HepG2 (cell line): Measurements from ENCODE around the gene CAGE1. TPM values are rescaled to one million over a fixed set of nuclear protein-coding genes. Genes with fewer than 3 reads are reported as not detected.

Source experiments
- AGO1 ChIP-seq: fragments of 200-400 bp; formaldehyde crosslinking; IDR thresholded peaks from 2 replicates; pipeline ENCODE4 v1.6.1; 2017; ENCODE audit warnings: mild to moderate bottlenecking, low read depth, low read length, moderate library complexity; ENCODE audit not compliant: poor library complexity, severe bottlenecking
- CAMTA2 ChIP-seq: sonication (generic); formaldehyde crosslinking; IDR thresholded peaks from 2 replicates; pipeline ENCODE4 v1.4.0; 2020; ENCODE audit warnings: mild to moderate bottlenecking, missing genetic modification reagents, borderline replicate concordance
- CEBPZ ChIP-seq: IDR thresholded peaks from 2 replicates; pipeline ENCODE4 v1.6.1; 2012; ENCODE audit warnings: low read length, improper control_type of control experiment
- JUN ChIP-seq: sonication (generic); formaldehyde crosslinking; IDR thresholded peaks from 2 replicates; pipeline ENCODE4 v1.4.0; 2020; ENCODE audit warnings: mild to moderate bottlenecking, missing genetic modification reagents
- MAZ ChIP-seq, 2 experiments: sonication (generic) in 1 of 2; formaldehyde crosslinking in 1 of 2; IDR thresholded peaks; 2 replicates each; pipeline versions ENCODE4 v1.5.0 to v1.6.1; 2012 to 2020; ENCODE audit warnings: low read depth in 2 of 2, mild to moderate bottlenecking in 2 of 2, borderline replicate concordance in 1 of 2, improper control_type of control experiment in 1 of 2, low read length in 1 of 2, missing genetic modification reagents in 1 of 2, moderate library complexity in 1 of 2
- MTERF4 ChIP-seq: sonication (generic); formaldehyde crosslinking; IDR thresholded peaks from 2 replicates; pipeline ENCODE4 v1.8.0; 2023; ENCODE audit warnings: mild to moderate bottlenecking, missing genetic modification reagents
- NR2C2 ChIP-seq: sonication (generic); formaldehyde crosslinking; IDR thresholded peaks from 2 replicates; pipeline ENCODE4 v1.4.0; 2020; ENCODE audit warnings: missing genetic modification reagents, mild to moderate bottlenecking, moderate library complexity, borderline replicate concordance
- SMAD3 ChIP-seq: sonication (generic); formaldehyde crosslinking; IDR thresholded peaks from 2 replicates; pipeline ENCODE4 v1.4.0; 2020; ENCODE audit warnings: missing genetic modification reagents
- SPEN ChIP-seq: sonication (generic); formaldehyde crosslinking; IDR thresholded peaks from 2 replicates; pipeline ENCODE4 v1.5.1; 2020; ENCODE audit warnings: low read depth, mild to moderate bottlenecking, missing genetic modification reagents
- TBL1XR1 ChIP-seq: fragments of 150-350 bp; IDR thresholded peaks from 2 replicates; pipeline ENCODE4 v1.6.1; 2014; ENCODE audit warnings: borderline replicate concordance, low read length; ENCODE audit not compliant: partially characterized antibody
- ZEB1 ChIP-seq: IDR thresholded peaks from 2 replicates; pipeline ENCODE4 v1.6.1; 2012; ENCODE audit warnings: mild to moderate bottlenecking, low read depth, inconsistent platforms; ENCODE audit not compliant: insufficient replicate concordance
- ZHX1 ChIP-seq: sonication (generic); formaldehyde crosslinking; IDR thresholded peaks from 2 replicates; pipeline ENCODE4 v1.8.1; 2022; ENCODE audit warnings: low read depth, mild to moderate bottlenecking, missing genetic modification reagents
- ZNF225 ChIP-seq: sonication (generic); formaldehyde crosslinking; IDR thresholded peaks from 2 replicates; pipeline ENCODE4 v1.4.0; 2020; ENCODE audit warnings: mild to moderate bottlenecking, missing genetic modification reagents
- ZNF350 ChIP-seq: sonication (generic); formaldehyde crosslinking; IDR thresholded peaks from 2 replicates; pipeline ENCODE4 v1.4.0; 2020; ENCODE audit warnings: mild to moderate bottlenecking, low read depth, missing genetic modification reagents, borderline replicate concordance
- ZNF414 ChIP-seq: sonication (generic); formaldehyde crosslinking; IDR thresholded peaks from 2 replicates; pipeline ENCODE4 v1.5.0; 2020; ENCODE audit warnings: missing genetic modification reagents
- ZNF552 ChIP-seq: sonication (generic); formaldehyde crosslinking; IDR thresholded peaks from 2 replicates; pipeline ENCODE4 v1.9.0; 2022; ENCODE audit warnings: missing genetic modification reagents, mild to moderate bottlenecking, borderline replicate concordance
- ZNF556 ChIP-seq: sonication (generic); formaldehyde crosslinking; IDR thresholded peaks from 2 replicates; pipeline ENCODE4 v1.4.0; 2020; ENCODE audit warnings: mild to moderate bottlenecking, missing genetic modification reagents, borderline replicate concordance
- ZNF644 ChIP-seq: IDR thresholded peaks from 2 replicates; pipeline ENCODE4 v1.6.1; 2016; ENCODE audit warnings: low read depth
- ZNF670 ChIP-seq: sonication (generic); formaldehyde crosslinking; IDR thresholded peaks from 2 replicates; pipeline ENCODE4 v1.8.0; 2022; ENCODE audit warnings: mild to moderate bottlenecking, missing genetic modification reagents, borderline replicate concordance
- polyA plus RNA-seq, 8 experiments: library from polyadenylated mRNA; depleted of rRNA in 3 of 8; stranded (reverse) in 7 of 8; unstranded in 1 of 8; fragments of >200 nt; fragmentation: Illumina TruSeq in 4 of 8; extraction: Trizol in 4 of 8; gene quantifications; 2 replicates each; pipeline versions ENCODE4 v1.2.1 to v1.2.3, GENCODE V29; 2011 to 2016; ENCODE audit warnings: low read depth in 4 of 8, missing spikeins in 1 of 8, mixed read lengths in 1 of 8; ENCODE audit not compliant: insufficient read depth in 1 of 8
- total RNA-seq, 5 experiments: library from RNA; depleted of rRNA; stranded (reverse); fragments of >200 nt; fragmentation: Illumina TruSeq; extraction: Trizol; gene quantifications; 2 replicates each; pipeline ENCODE4 v1.2.3, GENCODE V29; 2016; ENCODE audit warnings: low read depth in 1 of 5

The CAGE1 gene
- total and polyA plus RNA-seq, 2 of the 13 experiments (the other 11 are each of a cell fraction or from before 2014, with no cell fraction given): 0.03 to 0.15 TPM

GRCh38 chr6:7312616-7313504, 76.7 kb downstream of the CAGE1 start, which contains the start of gene SSR1 (continued):
- TF ChIP-seq ZNF414 (CRISPR knock-in tag): peak; percentile 79; the same call in 1 of the 2 replicates
- peak; percentile 7; the same call in 1 of the 2 replicates for TF ChIP-seq ZNF556
- TF ChIP-seq ZEB1: no peak
- peak; percentile 62; the same call in 1 of the 2 replicates for TF ChIP-seq ZNF644 (CRISPR knock-in tag)
- TF ChIP-seq MTERF4 (CRISPR knock-in tag): peak; percentile 92
- peak; percentile 60 for TF ChIP-seq MAZ (IDR thresholded peaks at IDR 0.05; ENCODE audit: borderline replicate concordance, low read depth, low read length)
- TF ChIP-seq MAZ (CRISPR knock-in tag; IDR thresholded peaks at IDR 0.05; ENCODE audit: low read depth): peak; percentile 96
- TF ChIP-seq ZNF225 (CRISPR knock-in tag): peak; percentile 85
- peak; percentile 86 for TF ChIP-seq AGO1
- TF ChIP-seq ZNF350 (CRISPR knock-in tag): peak; percentile 91; the same call in 1 of the 2 replicates
- peak; percentile 56; the same call in 1 of the 2 replicates for TF ChIP-seq NR2C2
- no peak for TF ChIP-seq CEBPZ
- TF ChIP-seq ZHX1 (CRISPR knock-in tag): peak; percentile 87
- TF ChIP-seq ZNF552: peak; percentile 82
- TF ChIP-seq TBL1XR1: no peak
- TF ChIP-seq SMAD3 (CRISPR knock-in tag): peak; percentile 86
- TF ChIP-seq JUN: 0 out of 2 replicates have a peak, but pooled peaks have one; percentile 18
- TF ChIP-seq CAMTA2 (CRISPR knock-in tag): peak; percentile 84; the same call in 1 of the 2 replicates
- peak; percentile 99 for TF ChIP-seq SPEN (CRISPR knock-in tag)
- TF ChIP-seq ZNF670: peak; percentile 75; the same call in 1 of the 2 replicates
